Hepatocyte (in vitro differentiated cells): ENCODE data around the gene NEDD4L. TPM values are rescaled to one million over a fixed set of nuclear protein-coding genes. Genes with fewer than 3 reads are reported as not detected.

Experiments
- DNase-seq: peaks from one replicate; pipeline ENCODE4 v3.0.0-alpha.2; 2016; ENCODE audit warnings: low spot score
- H2AFZ ChIP-seq: fragments of 200-600 bp; sonication (generic); 2 replicates; pipeline ENCODE4 v1.6.0; 2016; ENCODE audit warnings: antibody characterized with exemption, mild to moderate bottlenecking
- H3K27ac ChIP-seq: fragments of 200-600 bp; sonication (generic); 2 replicates; pipeline ENCODE4 v1.5.1; 2016; ENCODE audit warnings: mild to moderate bottlenecking
- H3K27me3 ChIP-seq: fragments of 200-600 bp; sonication (generic); 2 replicates; pipeline ENCODE4 v1.6.1; 2016
- H3K36me3 ChIP-seq: fragments of 200-600 bp; sonication (generic); replicated peaks from 2 replicates; pipeline ENCODE4 v1.5.1; 2016; ENCODE audit warnings: low read depth; ENCODE audit not compliant: insufficient read depth
- H3K4me1 ChIP-seq: fragments of 200-600 bp; sonication (generic); 2 replicates; pipeline ENCODE4 v1.5.1; 2016; ENCODE audit warnings: mild to moderate bottlenecking, moderate library complexity; ENCODE audit not compliant: insufficient read depth
- H3K4me2 ChIP-seq: fragments of 200-600 bp; sonication (generic); 2 replicates; pipeline ENCODE4 v1.6.0; 2016
- H3K4me3 ChIP-seq: fragments of 200-600 bp; sonication (generic); 2 replicates; pipeline ENCODE4 v1.5.1; 2016; ENCODE audit warnings: mild to moderate bottlenecking
- H3K79me2 ChIP-seq: fragments of 200-600 bp; sonication (generic); 2 replicates; pipeline ENCODE4 v1.6.0; 2017; ENCODE audit warnings: mild to moderate bottlenecking
- H3K9me2 ChIP-seq: fragments of 200-600 bp; sonication (generic); replicated peaks from 2 replicates; pipeline ENCODE4 v1.6.0; 2017; ENCODE audit warnings: mild to moderate bottlenecking; ENCODE audit not compliant: insufficient read depth
- H3K9me3 ChIP-seq: fragments of 200-600 bp; sonication (generic); 2 replicates; pipeline ENCODE4 v1.5.1; 2016; ENCODE audit warnings: low read depth, mild to moderate bottlenecking
- H4K20me1 ChIP-seq: fragments of 200-600 bp; sonication (generic); 2 replicates; pipeline ENCODE4 v1.6.0; 2016; ENCODE audit warnings: mild to moderate bottlenecking; ENCODE audit not compliant: insufficient read depth, poor library complexity, severe bottlenecking
- CTCF ChIP-seq: fragments of 200-600 bp; sonication (generic); IDR thresholded peaks from 2 replicates; pipeline ENCODE4 v1.5.1; 2016; ENCODE audit warnings: antibody characterized with exemption, mild to moderate bottlenecking; ENCODE audit not compliant: poor library complexity
- EZH2 ChIP-seq: fragments of 200-600 bp; sonication (generic); IDR thresholded peaks from 2 replicates; pipeline ENCODE4 v1.6.1; 2016; ENCODE audit warnings: antibody characterized with exemption, mild to moderate bottlenecking, borderline replicate concordance
- EZH2phosphoT487 ChIP-seq: fragments of 200-600 bp; sonication (generic); IDR thresholded peaks from one replicate; pipeline ENCODE4 v1.6.1; 2018; ENCODE audit warnings: antibody characterized with exemption, mild to moderate bottlenecking, low read depth, moderate library complexity; ENCODE audit not compliant: unreplicated experiment, severe bottlenecking
- WGBS: methylation state at CpG from one replicate; pipeline ENCODE4 v1.1.6; 2016; ENCODE audit warnings: low lambda C conversion rate; ENCODE audit errors: missing lambda C conversion rate; 5-methylcytosine and 5-hydroxymethylcytosine counted together
- polyA plus RNA-seq: library from polyadenylated mRNA; unstranded; fragments of >200 nt; fragmentation: Nextera tagmentation; extraction: Ambion mirVana; gene quantifications from 2 replicates; pipeline ENCODE4 v1.2.1, GENCODE V29; 2016
- total RNA-seq: library from RNA; depleted of rRNA; stranded (reverse); fragments of >200 nt; gene quantifications from 2 replicates; pipeline ENCODE4 v1.2.3, GENCODE V29; 2014

The NEDD4L gene
- total and polyA plus RNA-seq, 2 experiments from 2014 or later = 104 to 140 TPM

DNA sequence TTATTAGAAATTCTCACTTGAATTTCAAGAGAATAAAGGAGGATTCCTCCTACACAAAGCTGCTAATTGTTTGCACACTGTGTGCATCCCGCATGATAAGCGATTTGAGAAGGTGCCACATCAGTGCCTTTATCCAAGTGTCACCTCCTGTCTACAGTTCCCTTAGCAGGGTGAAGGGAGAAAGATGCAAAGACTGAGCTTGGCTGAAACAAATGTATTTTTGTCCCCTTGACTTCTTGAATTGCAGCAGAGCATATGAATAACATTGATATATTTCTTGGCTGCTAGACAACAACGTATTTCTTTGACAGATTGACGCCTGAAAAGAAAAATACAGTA lies 255.1 kb downstream of the NEDD4L start:
- H2AFZ ChIP-seq = no peak overlapping the region
- DNase-seq = no peak
- peaks cover 99% of the 10 kb centered on the region for H3K79me2 ChIP-seq
- H3K27ac ChIP-seq = peak overlapping the region; percentile 2
- 88% methylated on average over 4 of the region's 4 CpGs for WGBS
- H3K36me3 ChIP-seq = no peaks in the 10 kb centered on the region
- H3K9me2 ChIP-seq = no peaks in the 10 kb centered on the region
- H3K4me1 ChIP-seq = peaks cover 8% of the 10 kb centered on the region
- peaks cover 9% of the 10 kb centered on the region for H4K20me1 ChIP-seq
- H3K27me3 ChIP-seq = no peaks in the 10 kb centered on the region
- TF ChIP-seq EZH2phosphoT487 = no peak
- no peak for TF ChIP-seq CTCF
- H3K4me3 ChIP-seq = no peak overlapping the region
- H3K9me3 ChIP-seq = no peaks in the 10 kb centered on the region
- no peak overlapping the region for H3K4me2 ChIP-seq

DNA sequence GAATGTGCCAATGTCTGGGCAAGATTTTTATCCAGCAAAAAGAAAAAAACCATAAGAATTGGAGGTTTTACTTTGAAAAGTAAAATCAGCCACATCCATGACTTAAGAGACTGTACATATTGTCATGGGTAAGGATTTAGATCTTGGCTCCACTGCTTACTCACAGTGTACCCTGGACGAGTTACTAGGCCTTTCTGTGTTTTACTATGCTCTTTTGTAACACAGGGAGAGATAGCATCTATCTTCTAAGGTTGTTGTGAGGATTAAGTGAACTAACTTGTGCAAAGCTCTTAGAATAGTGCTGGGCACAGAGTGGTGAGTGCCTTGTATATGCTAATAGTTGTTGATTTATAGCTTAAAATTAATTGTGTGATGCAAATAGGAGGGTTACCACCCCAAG lies 255.9 kb downstream of the NEDD4L start:
- Histone ChIP-seq H3K27ac (peak overlapping the region; percentile 2), H4K20me1 (peaks cover 9% of the 10 kb centered on the region), H3K9me2 (no peaks in the 10 kb centered on the region), H3K9me3 (no peaks in the 10 kb centered on the region), H3K4me2 (no peak overlapping the region), H2AFZ (no peak overlapping the region), H3K4me3 (no peak overlapping the region), H3K4me1 (peaks cover 8% of the 10 kb centered on the region), H3K36me3 (no peaks in the 10 kb centered on the region), H3K27me3 (no peaks in the 10 kb centered on the region), H3K79me2 (peaks cover 99% of the 10 kb centered on the region)
- DNase-seq = no peak
- no peak for TF ChIP-seq CTCF
- TF ChIP-seq EZH2 = no peak
- TF ChIP-seq EZH2phosphoT487 = no peak
- 39% methylated on average over 1 of the region's 1 CpG for WGBS

DNA sequence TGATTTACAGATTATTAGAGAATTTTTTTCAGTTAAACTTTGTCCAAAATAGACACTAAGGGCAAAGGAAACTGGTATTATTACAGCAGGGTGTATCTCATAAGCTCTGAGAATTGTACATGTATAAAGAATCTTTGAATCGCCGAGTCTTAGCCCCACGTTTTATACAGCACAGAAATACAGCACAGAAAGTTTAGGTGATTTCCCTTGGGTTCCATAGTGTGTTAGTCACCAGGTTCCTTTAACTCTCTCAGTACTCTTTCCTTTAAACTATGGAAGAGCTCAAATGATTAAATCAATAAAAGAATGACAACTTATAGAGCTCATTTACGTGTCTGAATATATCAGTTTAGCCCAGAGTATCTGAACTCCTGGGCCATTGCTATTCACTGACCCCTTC lies 256.8 kb downstream of the NEDD4L start:
- TF ChIP-seq CTCF (no peak), EZH2phosphoT487 (no peak)
- WGBS = 99% methylated on average over 4 of the region's 4 CpGs
- H3K27me3 ChIP-seq = no peaks in the 10 kb centered on the region
- H3K4me2 ChIP-seq = no peak overlapping the region
- H4K20me1 ChIP-seq = peaks cover 9% of the 10 kb centered on the region
- no peak for DNase-seq
- H3K36me3 ChIP-seq = no peaks in the 10 kb centered on the region
- H2AFZ ChIP-seq = no peak overlapping the region
- peaks cover 99% of the 10 kb centered on the region for H3K79me2 ChIP-seq
- H3K27ac ChIP-seq = peak overlapping the region; percentile 2
- H3K9me2 ChIP-seq = no peaks in the 10 kb centered on the region
- H3K9me3 ChIP-seq = no peaks in the 10 kb centered on the region
- H3K4me3 ChIP-seq = no peak overlapping the region
- H3K4me1 ChIP-seq = peaks cover 8% of the 10 kb centered on the region

DNA sequence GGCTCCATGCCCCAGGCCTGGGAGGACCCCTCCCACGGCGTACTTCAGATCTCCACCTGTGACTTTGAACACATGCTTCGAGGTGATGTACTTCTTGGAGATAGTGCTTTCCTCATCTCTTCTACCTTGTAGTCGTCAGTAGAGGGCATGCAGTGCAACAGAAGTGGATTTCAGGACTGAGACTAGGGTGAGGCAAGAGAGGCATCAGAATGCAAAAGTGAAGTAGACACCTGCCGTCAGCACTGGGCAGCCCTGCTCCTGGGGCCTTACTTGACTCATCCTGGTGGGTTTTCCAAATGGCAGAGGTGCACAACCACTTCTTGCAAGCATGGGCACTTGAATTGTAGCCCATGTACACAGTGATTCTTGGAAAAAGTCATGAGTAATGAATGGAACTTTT lies 258.8 kb downstream of the NEDD4L start:
- Histone ChIP-seq H3K4me1 (peaks cover 8% of the 10 kb centered on the region), H3K9me2 (no peaks in the 10 kb centered on the region), H2AFZ (no peak overlapping the region), H3K4me2 (no peak overlapping the region), H4K20me1 (peaks cover 9% of the 10 kb centered on the region), H3K4me3 (no peak overlapping the region), H3K9me3 (no peaks in the 10 kb centered on the region), H3K27ac (peak overlapping the region; percentile 43), H3K79me2 (peaks cover 99% of the 10 kb centered on the region), H3K36me3 (no peaks in the 10 kb centered on the region), H3K27me3 (no peaks in the 10 kb centered on the region)
- TF ChIP-seq CTCF = no peak
- TF ChIP-seq EZH2 = no peak
- no peak for TF ChIP-seq EZH2phosphoT487
- no peak for DNase-seq
- 91% methylated on average over 5 of the region's 5 CpGs for WGBS
